ENCODE measurements around the gene PCDHGA2.

GRCh38 chr5:141345327-141345726 is 6.8 kb downstream of the PCDHGA2 start:
- TF ChIP-seq POLR2A (IDR thresholded peaks at IDR 0.05) (no peak), CTCF (IDR thresholded peaks at IDR 0.05) (no peak)

All from uterus (tissue), 2 donors.